NOMO-1 treated with dmso at 0.1 percent for 144 hours (cell line): Measurements from ENCODE around the gene CCDC186.
A peak's percentile ranks its signal among the peaks of the same experiment; 100 is the strongest.
"Not testable (repeated sequence)": the region's sequence is repeated elsewhere in the genome, so short reads cannot be mapped to it uniquely, and the experiment has no call there.

Experiments
- DNase-seq: peaks from one replicate; lab custom pipeline; 2025; ENCODE audit not compliant: unreplicated experiment; lab: John Stamatoyannopoulos, UW

Gene CCDC186

DNA sequence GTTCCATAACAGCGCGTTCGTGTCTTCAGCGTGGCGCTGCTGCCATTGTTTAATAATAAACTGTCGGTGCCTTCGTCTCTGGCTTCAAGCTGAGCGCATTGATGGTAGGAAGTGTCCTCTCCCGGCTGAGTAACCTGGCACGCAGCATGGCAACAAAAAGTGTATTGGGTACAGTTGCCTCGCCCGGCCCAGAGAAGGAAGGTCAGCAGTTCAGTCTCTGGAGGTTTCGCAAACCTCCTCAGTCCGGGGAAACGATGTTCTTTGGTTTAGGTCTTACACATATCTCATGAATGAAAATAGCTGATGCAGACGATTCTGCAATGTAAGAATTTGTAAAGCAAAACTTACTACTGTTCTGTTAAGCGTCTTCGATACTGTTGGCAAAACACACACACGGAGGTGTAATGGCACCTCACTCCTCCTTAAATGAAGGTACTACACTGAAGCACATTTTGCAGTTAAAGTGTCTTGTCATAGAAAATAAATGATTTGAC, 739 bp upstream of the CCDC186 start:
- DNase-seq, result peak; percentile 70

DNA sequence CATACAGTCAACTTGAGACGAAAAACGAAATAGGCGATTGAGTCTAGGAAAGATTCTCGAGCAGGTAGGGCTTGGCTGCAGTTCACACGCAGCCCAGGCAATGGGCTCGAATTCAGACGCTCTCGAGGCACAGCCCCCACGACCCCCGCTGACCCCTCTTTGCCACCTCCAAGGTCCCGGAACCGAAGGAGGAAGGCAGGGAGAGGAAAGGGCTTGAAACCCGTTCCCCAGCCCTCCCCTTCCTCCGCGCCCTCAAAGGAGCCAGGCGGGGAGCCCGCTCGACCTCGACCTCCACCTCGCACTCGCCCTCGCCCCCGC, 441 bp downstream of the CCDC186 start:
- DNase-seq, result no peak

- DNase-seq, result no peak
These were observed 1.0 kb downstream of the CCDC186 start for GRCh38 chr10:114172776-114173602.

DNA sequence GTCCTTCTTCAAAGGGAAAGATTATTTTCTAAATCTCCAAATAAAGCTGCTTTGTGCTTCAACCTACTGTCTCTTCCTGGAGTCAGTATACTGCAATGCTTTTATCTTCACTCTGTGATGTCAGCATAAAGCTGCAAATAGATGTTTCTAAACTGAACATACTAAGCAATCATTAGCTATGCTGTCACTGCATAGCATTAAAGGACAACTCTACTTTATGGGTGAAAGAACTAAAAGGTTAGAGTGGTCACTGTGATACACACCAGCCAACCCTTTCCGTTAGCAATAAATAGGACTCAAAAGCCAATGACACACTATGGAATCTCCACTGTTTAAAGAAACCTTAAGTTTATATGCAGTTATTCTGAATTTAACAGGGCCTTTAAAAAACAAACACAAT, 1.8 kb downstream of the CCDC186 start:
- no peak for DNase-seq

GRCh38 chr10:114168450-114169009, 5.5 kb downstream of the CCDC186 start:
- no peak for DNase-seq

- DNase-seq, result no peak
These were observed 6.0 kb downstream of the CCDC186 start for GRCh38 chr10:114167985-114168384.

GRCh38 chr10:114166494-114166893, 7.5 kb downstream of the CCDC186 start:
- no peak for DNase-seq

DNA sequence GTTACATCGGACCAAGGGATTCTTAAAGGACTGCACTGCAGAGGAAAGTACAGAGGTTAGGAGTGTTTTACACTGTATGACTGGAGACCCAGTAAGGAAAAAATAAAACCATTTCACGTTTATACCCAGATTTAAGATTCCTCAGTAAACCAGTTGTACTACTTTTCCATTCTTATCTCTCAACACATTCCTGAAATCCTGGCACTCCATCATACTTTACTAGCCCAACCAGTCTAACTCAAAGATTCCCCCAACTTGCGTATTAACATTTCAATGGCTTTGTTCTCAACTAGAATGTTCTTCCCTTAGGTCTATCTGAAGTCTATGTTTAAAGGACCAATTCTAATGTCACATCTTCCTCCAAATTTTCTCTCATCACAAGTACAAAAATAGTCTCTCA, 8.0 kb downstream of the CCDC186 start:
- no peak for DNase-seq

- no peak for DNase-seq
These were observed 10.9 kb downstream of the CCDC186 start for GRCh38 chr10:114163062-114163461.

GRCh38 chr10:114157912-114158311, 16.1 kb downstream of the CCDC186 start:
- no peak for DNase-seq

- DNase-seq, result no peak
These were observed 22.1 kb downstream of the CCDC186 start for GRCh38 chr10:114151892-114152291.

DNA sequence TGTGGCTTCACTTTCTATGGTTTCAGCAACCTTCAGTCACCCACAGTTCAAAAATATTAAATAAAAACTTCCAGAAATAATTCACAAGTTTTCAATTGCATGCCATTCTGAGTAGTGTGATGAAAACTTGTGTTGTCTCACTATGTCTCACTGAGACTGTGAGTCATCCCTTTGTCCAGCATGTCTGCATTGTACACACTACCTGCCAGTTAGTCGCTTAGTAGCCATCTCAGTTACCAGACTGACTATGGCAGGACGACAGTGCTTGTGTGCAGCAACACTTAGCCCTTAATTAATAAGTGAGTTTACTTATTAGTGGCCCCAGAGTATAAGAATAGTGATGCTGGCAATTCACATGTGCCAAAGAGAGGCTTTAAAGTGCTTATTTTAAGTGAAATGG, 22.5 kb downstream of the CCDC186 start:
- no peak for DNase-seq

DNA sequence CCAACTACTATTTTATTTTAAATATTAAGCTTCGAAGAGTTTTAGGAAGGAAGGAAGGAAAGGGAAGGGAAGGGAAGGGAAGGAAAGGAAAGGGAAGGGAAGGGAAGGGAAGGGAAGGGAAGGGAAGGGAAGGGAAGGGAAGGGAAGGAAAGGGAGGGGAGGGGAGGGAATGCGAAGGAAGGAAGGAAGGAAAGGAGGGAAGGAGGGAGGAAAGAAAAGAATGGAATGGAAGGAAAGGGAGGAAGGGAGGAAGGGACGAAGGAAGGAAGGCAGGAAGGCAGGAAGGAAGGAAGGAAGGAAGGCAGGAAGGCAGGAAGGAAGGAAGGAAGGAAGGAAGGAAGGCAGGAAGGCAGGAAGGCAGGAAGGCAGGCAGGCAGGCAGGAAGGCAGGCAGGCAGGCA, 24.5 kb downstream of the CCDC186 start:
- DNase-seq, result not testable (repeated sequence)

DNA sequence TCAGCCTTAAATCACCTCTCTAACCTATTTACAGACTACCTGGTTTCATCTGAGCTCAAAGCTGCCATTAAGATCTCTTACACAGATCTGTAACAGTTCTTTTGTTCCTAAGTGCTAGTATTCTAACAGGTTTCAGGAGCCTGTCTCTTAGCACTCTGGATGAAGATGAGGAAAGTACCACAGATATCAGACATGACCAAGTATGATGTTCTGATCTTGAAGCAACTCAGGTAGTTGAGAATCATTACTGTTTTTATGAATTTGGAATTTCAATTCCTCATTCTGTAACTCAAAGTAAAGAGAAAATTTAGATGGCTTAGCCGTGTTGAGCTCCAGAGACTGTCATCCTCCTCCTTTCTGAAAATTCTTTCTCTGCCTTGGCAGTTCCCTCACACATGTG, 30.8 kb downstream of the CCDC186 start:
- DNase-seq, result no peak

DNA sequence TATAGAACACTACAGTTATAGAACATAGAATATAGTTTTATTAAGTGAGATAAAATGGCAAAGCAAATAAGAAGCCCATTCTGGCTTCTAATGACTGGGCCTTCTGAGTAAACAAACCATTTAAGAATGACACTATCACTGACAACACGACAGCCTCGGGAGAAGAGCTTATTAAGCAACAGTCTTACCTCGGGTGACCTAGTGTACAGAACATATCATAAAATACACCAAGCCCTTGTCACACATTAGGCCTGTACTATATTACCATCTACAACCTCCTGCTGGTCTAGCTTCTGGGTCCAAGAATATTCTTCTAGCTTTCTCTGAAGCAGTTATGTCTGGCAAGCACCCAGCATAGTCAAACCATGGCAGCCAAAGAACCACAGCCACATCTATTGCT, 32.0 kb downstream of the CCDC186 start:
- DNase-seq, result no peak

DNA sequence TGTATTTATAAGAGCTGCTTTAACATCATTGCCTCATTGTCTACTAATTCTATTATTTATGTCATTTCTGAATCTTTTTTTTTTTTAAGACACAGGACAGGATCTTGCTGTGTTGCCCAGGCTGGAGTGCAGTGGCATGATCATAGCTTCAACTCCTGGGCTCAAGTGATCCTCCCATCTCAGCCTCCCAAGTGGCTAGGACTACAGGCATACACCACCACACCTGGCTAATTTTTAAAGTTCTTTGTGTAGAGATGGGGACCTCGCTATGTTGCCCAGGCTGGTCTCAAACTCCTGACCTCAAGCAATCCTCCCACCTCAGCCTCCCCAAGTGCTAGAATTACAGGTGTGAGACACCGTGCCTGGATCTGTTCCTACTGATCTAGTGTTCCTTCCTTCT, 33.2 kb downstream of the CCDC186 start:
- DNase-seq, result not testable (repeated sequence)

- DNase-seq, result no peak
These were observed 34.0 kb downstream of the CCDC186 start for GRCh38 chr10:114140036-114140435.

- no peak for DNase-seq
These were observed 35.4 kb downstream of the CCDC186 start for GRCh38 chr10:114138581-114138980.

- no peak for DNase-seq
These were observed 38.5 kb downstream of the CCDC186 start for GRCh38 chr10:114135476-114135875.

- peak; percentile 6 for DNase-seq
These were observed 42.9 kb downstream of the CCDC186 start for GRCh38 chr10:114131094-114131493.

DNA sequence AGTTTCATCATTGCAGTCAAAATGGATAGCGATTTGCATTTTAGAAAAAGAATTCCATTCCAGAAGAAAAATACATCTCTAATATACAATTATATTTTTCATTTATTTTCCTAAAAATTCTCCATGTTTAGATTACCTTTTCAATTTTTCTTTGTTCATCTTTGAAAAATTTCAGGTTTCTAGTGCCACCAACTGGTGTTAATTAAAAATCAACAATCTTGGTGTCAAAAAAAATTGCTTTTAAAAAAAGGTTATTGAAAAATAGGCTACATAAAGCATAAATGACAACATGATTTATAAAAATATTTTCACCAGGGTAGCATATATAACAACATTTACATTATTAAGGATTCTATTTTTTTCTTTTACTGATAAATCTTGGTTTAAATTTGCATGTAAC, 53.0 kb downstream of the CCDC186 start:
- DNase-seq, result no peak

DNA sequence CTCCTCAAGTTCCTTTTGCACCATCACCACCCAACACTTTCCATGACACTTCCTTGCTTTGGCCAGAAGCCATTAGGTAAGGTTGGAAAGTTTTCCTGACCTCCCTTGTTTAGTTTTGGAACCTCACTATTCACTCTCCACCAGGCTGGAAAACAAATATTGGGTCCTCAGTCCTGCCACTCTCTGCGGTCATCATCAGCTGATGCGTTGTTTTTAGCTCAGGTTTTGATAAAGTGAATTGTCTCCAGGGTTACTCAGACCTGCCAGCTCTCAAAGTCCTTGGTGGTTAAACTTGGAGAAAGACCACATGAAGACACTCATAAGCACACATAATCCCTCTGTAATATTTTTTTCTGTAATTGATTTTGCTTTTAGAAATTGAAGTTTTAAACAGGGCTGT, 55.5 kb downstream of the CCDC186 start:
- DNase-seq, result no peak

GRCh38 chr10:114117728-114118127, 56.3 kb downstream of the CCDC186 start:
- no peak for DNase-seq
